IPS DF 6.9 (cell line): ENCODE measurements around the gene PGP.

Experiments used
- DNase-seq: peaks from one replicate; pipeline ENCODE4 v3.0.0-alpha.2; 2013; ENCODE audit warnings: low read depth, low spot score
- H3K27ac ChIP-seq: one replicate; pipeline ENCODE4 v1.5.1; 2013; ENCODE audit warnings: low read length, control low read depth
- H3K27me3 ChIP-seq: 2 replicates; pipeline ENCODE4 v1.6.1; 2013; ENCODE audit warnings: mild to moderate bottlenecking, low read length; ENCODE audit not compliant: control insufficient read depth, insufficient read depth
- H3K36me3 ChIP-seq: 2 replicates; pipeline ENCODE4 v1.6.1; 2013; ENCODE audit warnings: low read length; ENCODE audit not compliant: control insufficient read depth, insufficient read depth
- H3K4me1 ChIP-seq: 2 replicates; pipeline ENCODE4 v1.6.1; 2013; ENCODE audit warnings: low read length; ENCODE audit not compliant: control insufficient read depth, insufficient read depth
- H3K4me3 ChIP-seq: 2 replicates; pipeline ENCODE4 v1.5.1; 2013; ENCODE audit warnings: mild to moderate bottlenecking, low read length
- H3K9me3 ChIP-seq: 2 replicates; pipeline ENCODE4 v1.6.1; 2013; ENCODE audit warnings: low read length, inconsistent platforms; ENCODE audit not compliant: control insufficient read depth, insufficient read depth
- WGBS: extraction: QIAGEN DNeasy Blood & Tissue Kit; methylation state at CpG from one replicate; pipeline ENCODE4 v1.1.7; 2013; ENCODE audit warnings: mixed read lengths, missing lambda C conversion rate; ENCODE audit not compliant: insufficient read length, insufficient coverage; 5-methylcytosine and 5-hydroxymethylcytosine counted together

The PGP gene

DNA sequence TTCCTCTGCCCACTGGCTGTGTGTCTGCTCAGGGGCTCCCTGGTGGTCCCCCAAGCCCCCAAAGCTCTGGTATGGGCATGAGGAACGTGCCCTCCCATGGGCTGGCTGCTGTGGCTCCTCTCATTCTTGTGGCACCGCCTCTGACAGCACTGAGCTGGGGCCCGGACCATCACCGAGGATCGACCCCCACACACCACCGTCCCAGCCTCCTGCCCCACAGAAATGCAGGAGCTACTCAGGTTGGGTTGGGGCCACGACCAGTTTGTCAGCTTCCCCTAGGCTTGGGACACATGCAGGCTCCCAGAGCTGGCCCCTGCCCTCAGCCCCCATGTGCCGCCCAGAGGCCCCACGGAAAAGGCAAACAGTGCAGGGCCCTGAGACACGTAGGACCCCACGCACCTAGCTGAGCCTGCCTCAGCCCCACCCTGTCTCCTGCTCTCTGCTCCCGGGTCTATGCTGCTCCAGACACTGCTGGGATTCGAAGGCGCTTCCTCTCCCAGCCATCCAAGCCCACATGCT lies 15.0 kb downstream of the PGP start:
- no peaks in the 10 kb centered on the region for H3K36me3 ChIP-seq
- H3K4me3 ChIP-seq: no peak overlapping the region
- no CpG with 5 or more reads among the region's 14 CpGs for WGBS
- H3K4me1 ChIP-seq: peaks cover 5% of the 10 kb centered on the region; the same call in 1 of the 2 replicates
- H3K27me3 ChIP-seq: peaks cover 7% of the 10 kb centered on the region; the same call in 1 of the 2 replicates
- H3K9me3 ChIP-seq: no peaks in the 10 kb centered on the region
- no peak overlapping the region for H3K27ac ChIP-seq
- DNase-seq: no peak

DNA sequence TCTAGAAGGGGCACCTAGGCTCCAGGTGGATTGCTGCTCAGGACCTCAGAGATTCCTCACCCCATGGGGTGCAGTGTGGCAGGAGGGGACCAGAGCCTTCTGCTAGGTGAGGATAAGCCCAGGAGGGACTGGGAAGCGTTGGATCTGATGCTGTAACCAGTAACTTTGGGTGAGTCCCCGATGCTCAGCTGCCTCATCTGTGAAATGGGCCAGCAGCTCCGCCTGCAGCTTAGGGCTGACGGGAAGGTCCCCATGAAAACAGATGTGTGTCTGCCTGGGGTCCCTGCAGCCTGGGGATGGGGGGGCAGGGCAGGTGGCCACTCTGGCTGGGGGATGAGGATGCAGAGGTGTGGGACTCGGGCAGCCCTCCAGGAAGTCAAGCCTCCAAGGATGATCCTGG lies 15.5 kb downstream of the PGP start:
- WGBS: no CpG with 5 or more reads among the region's 5 CpGs
- no peak for DNase-seq

DNA sequence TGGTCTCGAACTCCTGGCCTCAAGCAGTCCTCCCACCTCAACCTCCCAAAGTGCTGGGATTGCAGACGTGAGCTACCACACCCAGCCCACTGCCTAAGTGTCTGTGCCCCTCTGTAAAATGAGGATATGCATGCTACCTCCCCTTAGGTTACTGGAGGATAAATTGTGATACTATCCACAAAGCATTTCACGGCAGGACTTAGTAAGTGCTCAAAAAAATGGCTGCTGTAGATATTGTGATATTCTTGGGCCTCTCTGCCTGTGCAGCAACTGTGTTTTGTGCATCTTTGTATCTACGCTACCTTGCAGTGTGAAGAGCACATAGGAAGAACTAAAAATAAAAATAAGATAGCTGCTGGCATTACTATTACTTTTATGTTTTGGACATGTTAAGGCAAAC lies 16.4 kb downstream of the PGP start:
- peaks cover 5% of the 10 kb centered on the region; the same call in 1 of the 2 replicates for H3K4me1 ChIP-seq
- peaks cover 7% of the 10 kb centered on the region; the same call in 1 of the 2 replicates for H3K27me3 ChIP-seq
- no peak for DNase-seq
- H3K4me3 ChIP-seq: no peak overlapping the region
- no peaks in the 10 kb centered on the region for H3K9me3 ChIP-seq
- no peak overlapping the region for H3K27ac ChIP-seq
- H3K36me3 ChIP-seq: no peaks in the 10 kb centered on the region
- WGBS: no CpG with 5 or more reads among the region's 4 CpGs

More for the DNA sequence above, 15.5 kb downstream of the PGP start:
- Histone ChIP-seq H3K36me3 (no peaks in the 10 kb centered on the region), H3K27me3 (peaks cover 7% of the 10 kb centered on the region; the same call in 1 of the 2 replicates), H3K4me1 (peaks cover 5% of the 10 kb centered on the region; the same call in 1 of the 2 replicates), H3K27ac (no peak overlapping the region), H3K9me3 (no peaks in the 10 kb centered on the region), H3K4me3 (no peak overlapping the region)

- Histone ChIP-seq H3K27ac (no peak overlapping the region), H3K4me1 (peaks cover 5% of the 10 kb centered on the region; the same call in 1 of the 2 replicates), H3K9me3 (no peaks in the 10 kb centered on the region), H3K36me3 (no peaks in the 10 kb centered on the region), H3K27me3 (peaks cover 7% of the 10 kb centered on the region; the same call in 1 of the 2 replicates), H3K4me3 (no peak overlapping the region)
- no peak for DNase-seq
- no CpG with 5 or more reads among the region's 6 CpGs for WGBS
Measured at GRCh38 chr16:2197765-2198164, 16.9 kb downstream of the PGP start.

DNA sequence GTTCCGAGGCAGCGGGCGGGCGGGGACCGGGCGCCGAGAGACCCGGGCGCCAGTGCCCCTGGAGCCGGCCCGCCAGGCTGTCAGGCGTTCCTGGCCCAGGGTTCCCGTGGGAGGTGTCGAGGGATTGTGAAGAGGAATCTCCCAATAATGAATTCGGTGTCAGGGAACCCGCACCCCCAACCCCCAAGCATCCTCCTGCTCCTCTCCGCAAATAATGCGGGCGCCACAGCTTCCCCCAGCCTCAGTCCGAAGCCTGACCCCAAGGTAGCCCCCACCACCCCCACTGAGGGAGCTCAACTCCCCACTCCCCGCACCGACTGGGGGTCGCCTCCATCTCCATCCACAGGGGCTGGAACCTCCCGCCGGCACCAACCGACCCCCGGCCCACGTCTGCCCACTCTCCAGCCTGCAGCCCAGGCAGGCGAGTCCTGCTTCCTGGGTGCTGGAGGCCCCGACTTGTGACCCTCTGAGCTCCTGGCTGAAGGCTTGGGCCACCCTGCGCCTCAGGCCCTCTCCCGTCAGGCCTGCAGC lies 17.6 kb downstream of the PGP start:
- no peaks in the 10 kb centered on the region for H3K36me3 ChIP-seq
- H3K9me3 ChIP-seq: no peaks in the 10 kb centered on the region
- peaks cover 7% of the 10 kb centered on the region; the same call in 1 of the 2 replicates for H3K27me3 ChIP-seq
- peak overlapping the region; percentile 21; the same call in 1 of the 2 replicates for H3K4me3 ChIP-seq
- H3K4me1 ChIP-seq: peaks cover 5% of the 10 kb centered on the region; the same call in 1 of the 2 replicates
- DNase-seq: no peak
- no CpG with 5 or more reads among the region's 32 CpGs for WGBS
- H3K27ac ChIP-seq: no peak overlapping the region

DNA sequence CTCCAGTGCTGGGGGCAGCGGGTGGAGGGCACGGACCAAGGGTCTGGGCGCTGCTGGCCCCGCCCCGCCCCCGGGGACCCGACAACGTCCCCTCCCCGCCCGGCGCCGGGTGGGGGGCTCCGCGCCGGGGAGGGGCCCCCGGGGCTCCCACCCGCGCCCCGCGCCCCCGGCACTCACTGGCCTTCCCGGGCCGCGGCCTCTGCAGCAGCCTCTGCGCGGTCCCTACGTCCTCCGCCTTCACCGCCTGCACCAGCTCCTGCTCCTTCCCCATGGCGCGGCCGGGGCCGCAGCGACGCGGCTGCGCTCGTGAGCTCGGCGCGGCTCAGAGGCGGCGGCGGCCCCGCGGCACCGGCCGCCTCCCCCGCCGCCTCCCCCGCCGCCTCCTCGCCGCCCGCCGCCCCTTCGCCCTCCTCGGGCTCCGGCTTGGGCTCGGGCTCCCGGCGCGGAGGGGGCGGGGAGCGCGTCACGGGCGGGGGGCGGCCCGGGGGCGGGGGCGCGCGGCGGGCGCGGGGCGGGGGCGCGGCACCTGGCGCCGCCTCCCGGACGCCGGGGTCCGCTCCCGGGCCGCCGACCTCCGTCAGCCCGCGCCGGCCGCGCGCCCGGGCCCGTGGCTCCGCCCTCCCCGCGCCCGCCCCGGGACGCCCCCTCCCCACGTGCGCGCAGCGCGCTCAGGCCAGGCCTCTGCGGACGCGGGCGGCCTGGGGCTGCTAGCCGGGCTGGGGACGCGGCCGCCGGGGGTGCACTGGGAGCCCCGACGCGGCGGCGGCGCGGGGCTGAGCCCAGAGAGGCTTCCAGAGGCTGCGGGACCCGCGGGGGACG lies 18.3 kb downstream of the PGP start, which contains the start of gene CASKIN1:
Gene CASKIN1 (minus strand): TSS at position 444 of the 819 bp plus-strand sequence. CDS start 173 bp downstream, at position 271.
- Histone ChIP-seq H3K27ac (no peak within 1 kb of the TSS), H3K36me3 (no peaks in the 10 kb centered on the region), H3K4me1 (peaks cover 5% of the 10 kb centered on the region; the same call in 1 of the 2 replicates), H3K9me3 (no peaks in the 10 kb centered on the region), H3K27me3 (peaks cover 7% of the 10 kb centered on the region; the same call in 1 of the 2 replicates), H3K4me3 (peak within 1 kb of the TSS; percentile 57; the same call in 1 of the 2 replicates)
- no CpG with 5 or more reads among the region's 129 CpGs for WGBS
- no peak for DNase-seq

DNA sequence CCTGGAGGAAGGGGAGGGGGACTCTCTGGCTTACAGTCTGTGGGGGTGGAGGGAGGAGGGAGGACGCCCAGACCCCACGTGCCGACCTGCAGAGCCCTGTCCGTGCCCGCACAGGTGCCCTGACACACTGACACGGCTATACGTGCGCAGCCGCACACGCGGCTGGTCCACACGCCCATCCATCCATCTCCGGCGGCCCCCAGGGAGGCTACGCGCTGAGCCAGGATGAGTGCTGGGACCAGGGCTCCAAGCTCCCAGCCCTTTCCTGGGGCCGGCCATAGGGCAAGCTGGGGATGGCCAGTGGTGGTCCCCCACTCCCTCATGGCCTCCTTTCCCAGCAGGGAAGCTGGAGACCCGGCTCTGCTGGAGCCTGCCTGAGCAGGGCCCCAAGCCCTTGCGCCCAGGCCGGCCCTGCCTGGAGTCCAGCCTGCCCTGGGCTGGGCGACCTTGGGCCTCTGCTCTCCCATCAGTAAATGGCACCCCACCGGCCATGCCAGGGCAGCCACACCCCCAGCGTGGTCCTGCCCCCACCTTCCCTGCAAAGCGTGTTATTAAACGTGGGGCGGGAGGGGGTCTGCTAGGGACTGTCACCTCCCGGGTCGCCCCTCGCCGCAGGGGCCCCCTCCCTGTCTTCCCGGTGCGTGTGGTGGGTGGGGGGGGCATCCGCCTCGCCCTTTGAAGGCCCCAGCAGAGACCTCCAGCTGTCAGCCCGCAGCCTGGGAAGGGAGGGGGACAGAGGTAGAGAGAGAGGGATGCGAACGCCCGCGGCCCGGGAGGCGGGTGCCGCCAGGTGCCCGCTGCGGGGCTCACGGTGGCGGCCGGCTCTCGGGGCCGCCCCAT lies 19.1 kb downstream of the PGP start:
- peak overlapping the region; percentile 57; the same call in 1 of the 2 replicates for H3K4me3 ChIP-seq
- H3K9me3 ChIP-seq: no peaks in the 10 kb centered on the region
- no peaks in the 10 kb centered on the region for H3K36me3 ChIP-seq
- no peak overlapping the region for H3K27ac ChIP-seq
- DNase-seq: no peak
- no CpG with 5 or more reads among the region's 49 CpGs for WGBS
- H3K4me1 ChIP-seq: peaks cover 5% of the 10 kb centered on the region; the same call in 1 of the 2 replicates
- H3K27me3 ChIP-seq: peaks cover 7% of the 10 kb centered on the region; the same call in 1 of the 2 replicates

GRCh38 chr16:2194852-2195321 lies 19.8 kb downstream of the PGP start:
- Histone ChIP-seq H3K4me3 (peak overlapping the region; percentile 57; the same call in 1 of the 2 replicates), H3K36me3 (no peaks in the 10 kb centered on the region), H3K4me1 (peaks cover 5% of the 10 kb centered on the region; the same call in 1 of the 2 replicates), H3K27me3 (peaks cover 7% of the 10 kb centered on the region; the same call in 1 of the 2 replicates), H3K9me3 (no peaks in the 10 kb centered on the region), H3K27ac (no peak overlapping the region)
- no peak for DNase-seq
- no CpG with 5 or more reads among the region's 10 CpGs for WGBS

GRCh38 chr16:2194166-2194834 lies 20.3 kb downstream of the PGP start:
- Histone ChIP-seq H3K4me3 (no peak overlapping the region), H3K9me3 (no peaks in the 10 kb centered on the region), H3K27ac (no peak overlapping the region), H3K4me1 (peaks cover 5% of the 10 kb centered on the region; the same call in 1 of the 2 replicates), H3K27me3 (peaks cover 7% of the 10 kb centered on the region; the same call in 1 of the 2 replicates), H3K36me3 (no peaks in the 10 kb centered on the region)
- no peak for DNase-seq
- WGBS: no CpG with 5 or more reads among the region's 16 CpGs
